Omental fat pad (tissue), 4 donors: ENCODE data around the gene TPPP3. TPM values are rescaled to one million over a fixed set of nuclear protein-coding genes. Genes with fewer than 3 reads are reported as not detected.

ENCODE experiments used
- ATAC-seq: fragments of 150-250 bp; one replicate; pipeline ENCODE4 v1.9.1; 2016; ENCODE audit warnings: mild to moderate bottlenecking, moderate library complexity; ENCODE audit not compliant: low FRiP score
- DNase-seq: peaks from one replicate; pipeline ENCODE4 v3.0.0-alpha.2; 2019; ENCODE audit warnings: low spot score
- total RNA-seq, 4 donors: library from RNA; depleted of rRNA; stranded (reverse); fragments of >200 nt; gene quantifications; one replicate each; pipeline ENCODE4 v1.1.0, GENCODE V29; 2016
- TF ChIP-seq, protein P1 (sequence below), 3 donors: fragments of 450-650 bp; IDR thresholded peaks; one replicate each; pipeline ENCODE4 v1.5.1; 2016 to 2017; ENCODE audit warnings: antibody characterized with exemption in 3 of 3, mild to moderate bottlenecking in 3 of 3, moderate library complexity in 2 of 3

TPPP3 gene
- total RNA-seq, 4 donors from 2014 or later: 1.0 to 24.9 (median 8.9) TPM

DNA sequence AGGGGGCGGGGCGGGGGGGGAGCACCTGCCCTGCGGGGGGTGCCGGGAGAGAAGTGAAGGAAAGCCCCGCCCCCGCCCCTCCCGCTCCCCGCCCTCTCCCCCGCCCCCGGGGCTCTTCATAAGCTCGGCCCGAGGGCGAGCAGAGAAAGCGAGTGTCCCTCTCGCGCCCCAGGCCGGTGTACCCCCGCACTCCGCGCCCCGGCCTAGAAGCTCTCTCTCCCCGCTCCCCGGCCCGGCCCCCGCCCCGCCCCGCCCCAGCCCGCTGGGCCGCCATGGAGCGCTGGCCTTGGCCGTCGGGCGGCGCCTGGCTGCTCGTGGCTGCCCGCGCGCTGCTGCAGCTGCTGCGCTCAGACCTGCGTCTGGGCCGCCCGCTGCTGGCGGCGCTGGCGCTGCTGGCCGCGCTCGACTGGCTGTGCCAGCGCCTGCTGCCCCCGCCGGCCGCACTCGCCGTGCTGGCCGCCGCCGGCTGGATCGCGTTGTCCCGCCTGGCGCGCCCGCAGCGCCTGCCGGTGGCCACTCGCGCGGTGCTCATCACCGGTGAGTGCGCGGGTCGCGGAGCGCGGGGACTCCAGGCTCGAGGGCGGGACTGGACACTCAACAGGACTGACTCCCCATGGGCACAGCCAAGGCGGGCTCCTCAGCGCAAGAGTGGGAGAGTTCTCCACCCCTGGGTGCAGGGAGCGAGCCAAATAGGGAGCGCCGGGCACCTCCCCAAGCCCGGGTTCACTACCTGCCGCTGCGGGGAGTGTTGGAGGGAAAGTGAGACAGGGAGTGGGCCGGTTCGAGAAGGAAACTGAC, 37.9 kb upstream of the TPPP3 start, which contains the start of gene HSD11B2:
HSD11B2 (plus strand) TSS at position 145 of the 798 bp plus-strand sequence; CDS start at position 273, 128 bp downstream.
- DNase-seq: no peak

DNA sequence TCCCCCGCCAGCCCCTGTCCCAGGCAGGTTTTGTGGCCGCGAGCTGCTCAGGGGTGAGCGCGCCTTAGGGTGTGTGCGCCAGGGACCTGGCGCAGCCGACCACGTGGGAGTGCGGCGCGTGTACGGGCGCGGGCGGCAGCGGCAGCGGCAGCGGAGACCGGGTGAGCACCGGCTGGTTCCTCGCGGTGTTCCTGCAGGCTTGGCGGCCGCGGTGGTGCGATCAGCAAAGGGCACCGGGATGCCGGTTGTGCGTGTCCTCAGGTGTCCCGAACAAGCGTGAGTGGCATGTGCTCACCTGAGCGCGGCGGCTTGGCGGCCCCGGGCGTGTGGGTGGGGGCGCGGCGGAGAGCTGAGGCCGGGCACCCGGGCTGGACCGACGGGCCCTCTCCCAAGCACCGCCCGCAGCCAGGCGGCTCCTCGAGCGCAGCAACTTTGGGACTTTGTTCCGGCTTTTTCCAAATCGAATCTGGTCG, 37.2 kb upstream of the TPPP3 start:
- no peak for DNase-seq
- TF ChIP-seq, protein P1, sequence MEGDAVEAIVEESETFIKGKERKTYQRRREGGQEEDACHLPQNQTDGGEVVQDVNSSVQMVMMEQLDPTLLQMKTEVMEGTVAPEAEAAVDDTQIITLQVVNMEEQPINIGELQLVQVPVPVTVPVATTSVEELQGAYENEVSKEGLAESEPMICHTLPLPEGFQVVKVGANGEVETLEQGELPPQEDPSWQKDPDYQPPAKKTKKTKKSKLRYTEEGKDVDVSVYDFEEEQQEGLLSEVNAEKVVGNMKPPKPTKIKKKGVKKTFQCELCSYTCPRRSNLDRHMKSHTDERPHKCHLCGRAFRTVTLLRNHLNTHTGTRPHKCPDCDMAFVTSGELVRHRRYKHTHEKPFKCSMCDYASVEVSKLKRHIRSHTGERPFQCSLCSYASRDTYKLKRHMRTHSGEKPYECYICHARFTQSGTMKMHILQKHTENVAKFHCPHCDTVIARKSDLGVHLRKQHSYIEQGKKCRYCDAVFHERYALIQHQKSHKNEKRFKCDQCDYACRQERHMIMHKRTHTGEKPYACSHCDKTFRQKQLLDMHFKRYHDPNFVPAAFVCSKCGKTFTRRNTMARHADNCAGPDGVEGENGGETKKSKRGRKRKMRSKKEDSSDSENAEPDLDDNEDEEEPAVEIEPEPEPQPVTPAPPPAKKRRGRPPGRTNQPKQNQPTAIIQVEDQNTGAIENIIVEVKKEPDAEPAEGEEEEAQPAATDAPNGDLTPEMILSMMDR (IDR thresholded peaks at IDR 0.05): no peak
- ATAC-seq: peak; percentile 32

More for the DNA sequence above, 37.9 kb upstream of the TPPP3 start, which contains the start of gene HSD11B2:
- TF ChIP-seq, protein P1 (IDR thresholded peaks at IDR 0.05): no peak
- ATAC-seq: peak; percentile 60

DNA sequence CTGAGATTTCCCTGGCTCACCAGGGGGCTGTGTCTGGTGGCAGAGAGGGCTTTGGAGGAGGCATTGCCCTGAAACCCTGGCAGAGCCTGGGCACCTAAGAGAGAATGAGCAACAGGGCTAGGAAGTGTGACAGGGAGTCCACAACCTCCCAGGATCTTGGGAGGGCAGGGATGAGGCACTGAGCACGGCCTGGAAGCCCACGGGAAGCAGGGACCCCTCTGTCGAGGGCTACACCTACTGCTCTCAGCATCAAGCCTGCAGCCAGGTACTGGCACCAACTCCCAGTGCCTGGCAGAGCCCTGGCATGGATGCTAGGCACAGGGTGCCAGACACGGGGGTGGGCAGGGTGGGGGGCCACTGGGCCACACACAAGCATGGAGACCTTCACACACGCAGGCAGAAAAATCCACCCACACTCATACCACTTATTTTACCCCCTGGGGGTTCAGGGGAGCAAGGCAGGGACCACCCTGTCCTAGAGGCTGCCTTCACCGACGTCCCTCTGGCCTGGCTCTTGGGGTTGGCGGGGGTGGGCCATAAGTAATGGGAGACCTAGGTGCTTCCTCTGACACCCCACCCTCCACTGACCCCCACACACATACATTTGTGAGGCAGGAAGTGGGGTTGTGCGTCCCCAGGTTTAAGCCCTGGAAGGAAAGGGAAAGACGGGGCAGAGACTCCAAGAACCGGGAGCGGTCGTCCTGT, 36.7 kb upstream of the TPPP3 start:
- TF ChIP-seq, protein P1 (IDR thresholded peaks at IDR 0.05): no peak
- ATAC-seq (no peak), DNase-seq (no peak)

DNA sequence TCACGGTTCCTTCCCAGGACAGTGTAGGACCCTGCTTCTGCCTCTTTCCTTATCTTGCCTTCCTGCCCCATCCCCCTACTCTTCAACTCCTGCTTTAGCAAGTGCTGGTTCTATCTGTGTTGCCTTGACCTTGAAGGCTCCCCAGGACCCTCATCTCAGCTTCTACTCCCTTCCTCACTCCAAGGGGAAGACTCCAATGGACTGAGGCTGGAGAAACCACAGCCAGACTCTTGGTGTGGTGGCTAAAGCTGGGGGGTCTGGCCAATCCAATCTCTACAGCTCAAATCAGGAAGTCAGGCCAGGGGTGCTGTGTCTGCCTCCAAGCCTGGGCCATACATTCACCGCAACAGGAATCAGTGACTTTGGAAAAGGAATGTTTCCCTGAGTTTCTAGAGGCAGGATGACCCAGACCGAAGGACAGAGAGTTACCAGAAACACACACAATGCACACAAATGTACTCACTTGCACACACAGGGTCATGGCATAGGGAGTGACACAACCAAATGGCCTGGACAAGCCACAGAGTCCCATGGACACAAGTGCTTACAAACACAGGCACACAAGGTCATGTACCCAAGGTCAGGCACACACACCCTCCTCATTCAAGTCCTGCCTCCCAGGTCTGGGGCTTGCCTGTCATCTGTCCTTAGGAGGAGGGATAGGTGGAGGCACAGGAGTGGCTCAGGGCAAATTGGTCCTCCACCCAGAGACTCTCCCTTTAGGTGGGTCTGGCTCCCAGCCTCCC, 35.9 kb upstream of the TPPP3 start:
- DNase-seq (no peak), ATAC-seq (no peak)
- TF ChIP-seq, protein P1 (IDR thresholded peaks at IDR 0.05): no peak

DNA sequence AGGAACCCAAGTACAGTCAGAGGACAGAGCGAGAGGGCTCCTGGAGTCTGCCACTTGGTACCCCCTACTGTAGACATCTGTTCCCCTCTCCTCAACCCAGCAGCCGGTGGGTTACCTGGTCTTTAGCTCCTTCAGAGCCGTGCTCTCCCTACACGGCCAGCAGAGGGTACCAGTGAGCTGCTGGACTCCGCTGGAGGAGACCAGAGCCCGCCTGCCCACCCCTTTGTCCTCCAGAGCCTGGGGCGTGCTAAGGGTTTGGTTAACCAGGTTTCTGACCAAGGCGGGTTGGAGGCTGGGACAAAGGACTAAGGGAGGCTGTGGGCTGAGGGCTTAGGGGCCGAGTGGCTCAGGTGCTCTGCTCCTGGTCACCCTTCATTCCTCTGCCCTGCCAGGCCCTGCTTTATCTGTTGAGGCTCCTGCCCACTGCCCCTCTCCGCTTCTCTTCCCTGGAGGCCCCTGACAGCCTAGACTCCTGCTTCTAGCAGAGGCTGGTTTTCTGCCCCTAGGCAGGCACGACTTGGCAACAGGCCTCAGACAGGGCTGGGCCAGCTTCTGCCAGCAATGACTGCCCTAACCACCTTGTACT, 34.9 kb upstream of the TPPP3 start:
- DNase-seq (no peak), ATAC-seq (peak; percentile 68)
- TF ChIP-seq, protein P1 (IDR thresholded peaks at IDR 0.05): peak in 2 of 3 donors; percentile 15 to 39

DNA sequence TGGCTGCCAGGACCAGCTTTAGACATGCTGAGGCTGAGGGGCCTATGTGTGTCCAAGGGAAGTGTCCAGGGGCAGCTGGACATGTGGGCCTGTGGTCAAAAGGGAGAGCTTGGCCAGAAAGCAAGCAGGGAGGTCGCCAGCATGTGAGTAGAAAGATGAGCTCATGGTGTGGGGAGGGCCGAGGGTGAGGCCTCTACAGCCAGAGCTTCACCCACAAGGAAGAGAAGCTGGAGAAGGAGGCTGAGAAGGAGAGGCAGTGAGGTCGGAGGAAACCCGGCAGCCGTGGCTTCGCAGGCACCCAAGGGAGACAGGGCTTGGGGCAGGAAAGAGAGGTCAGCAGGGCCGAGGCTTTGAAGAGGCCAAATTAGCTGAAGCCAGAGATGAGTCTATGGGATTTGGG, 33.7 kb upstream of the TPPP3 start:
- DNase-seq (no peak), ATAC-seq (no peak)

More for the DNA sequence above, 33.7 kb upstream of the TPPP3 start:
- TF ChIP-seq, protein P1 (IDR thresholded peaks at IDR 0.05): no peak
